ENCODE results near the gene L3MBTL1.

L3MBTL1 gene

GRCh38 chr20:43536041-43536816 is 28.7 kb downstream of the L3MBTL1 start:
- no peak for DNase-seq

- DNase-seq = no peak
These were observed 29.4 kb downstream of the L3MBTL1 start for GRCh38 chr20:43536817-43537440.

GRCh38 chr20:43537921-43538877 is 30.7 kb downstream of the L3MBTL1 start:
- DNase-seq = peak; percentile 47

GRCh38 chr20:43538878-43539700 is 31.6 kb downstream of the L3MBTL1 start:
- DNase-seq = no peak

GRCh38 chr20:43539975-43540672 is 32.6 kb downstream of the L3MBTL1 start:
- no peak for DNase-seq

GRCh38 chr20:43540673-43541060 is 33.2 kb downstream of the L3MBTL1 start:
- DNase-seq = no peak

GRCh38 chr20:43541214-43541613 is 33.7 kb downstream of the L3MBTL1 start:
- peak; percentile 20 for DNase-seq

GRCh38 chr20:43542161-43542560 is 34.7 kb downstream of the L3MBTL1 start:
- DNase-seq = no peak

GRCh38 chr20:43542674-43543073 is 35.2 kb downstream of the L3MBTL1 start:
- no peak for DNase-seq

- no peak for DNase-seq
These were observed 35.6 kb downstream of the L3MBTL1 start for GRCh38 chr20:43543138-43543537.

GRCh38 chr20:43544501-43544900 is 37.0 kb downstream of the L3MBTL1 start:
- no peak for DNase-seq

GRCh38 chr20:43545837-43546578 is 38.5 kb downstream of the L3MBTL1 start:
- DNase-seq = no peak

- DNase-seq = no peak
These were observed 40.9 kb downstream of the L3MBTL1 start for GRCh38 chr20:43548273-43548880.

GRCh38 chr20:43549416-43550065 is 42.0 kb downstream of the L3MBTL1 start:
- no peak for DNase-seq

- DNase-seq = no peak
These were observed 43.0 kb downstream of the L3MBTL1 start for GRCh38 chr20:43550456-43550855.

GRCh38 chr20:43554369-43554768 is 46.9 kb downstream of the L3MBTL1 start:
- DNase-seq = no peak

- DNase-seq = no peak
These were observed 51.1 kb downstream of the L3MBTL1 start, which contains the start of gene SGK2 for GRCh38 chr20:43558412-43559146. SGK2 (plus strand) TSS chr20:43559027; CDS start chr20:43566496, 7,469 bp downstream.

GRCh38 chr20:43559147-43559987 is 51.9 kb downstream of the L3MBTL1 start:
- DNase-seq = no peak
